ENCODE results near the gene EFHC1.
"Not testable (repeated sequence)": the region's sequence is repeated elsewhere in the genome, so short reads cannot be mapped to it uniquely, and the experiment has no call there.

EFHC1 gene, protein sequence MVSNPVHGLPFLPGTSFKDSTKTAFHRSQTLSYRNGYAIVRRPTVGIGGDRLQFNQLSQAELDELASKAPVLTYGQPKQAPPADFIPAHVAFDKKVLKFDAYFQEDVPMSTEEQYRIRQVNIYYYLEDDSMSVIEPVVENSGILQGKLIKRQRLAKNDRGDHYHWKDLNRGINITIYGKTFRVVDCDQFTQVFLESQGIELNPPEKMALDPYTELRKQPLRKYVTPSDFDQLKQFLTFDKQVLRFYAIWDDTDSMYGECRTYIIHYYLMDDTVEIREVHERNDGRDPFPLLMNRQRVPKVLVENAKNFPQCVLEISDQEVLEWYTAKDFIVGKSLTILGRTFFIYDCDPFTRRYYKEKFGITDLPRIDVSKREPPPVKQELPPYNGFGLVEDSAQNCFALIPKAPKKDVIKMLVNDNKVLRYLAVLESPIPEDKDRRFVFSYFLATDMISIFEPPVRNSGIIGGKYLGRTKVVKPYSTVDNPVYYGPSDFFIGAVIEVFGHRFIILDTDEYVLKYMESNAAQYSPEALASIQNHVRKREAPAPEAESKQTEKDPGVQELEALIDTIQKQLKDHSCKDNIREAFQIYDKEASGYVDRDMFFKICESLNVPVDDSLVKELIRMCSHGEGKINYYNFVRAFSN

DNA sequence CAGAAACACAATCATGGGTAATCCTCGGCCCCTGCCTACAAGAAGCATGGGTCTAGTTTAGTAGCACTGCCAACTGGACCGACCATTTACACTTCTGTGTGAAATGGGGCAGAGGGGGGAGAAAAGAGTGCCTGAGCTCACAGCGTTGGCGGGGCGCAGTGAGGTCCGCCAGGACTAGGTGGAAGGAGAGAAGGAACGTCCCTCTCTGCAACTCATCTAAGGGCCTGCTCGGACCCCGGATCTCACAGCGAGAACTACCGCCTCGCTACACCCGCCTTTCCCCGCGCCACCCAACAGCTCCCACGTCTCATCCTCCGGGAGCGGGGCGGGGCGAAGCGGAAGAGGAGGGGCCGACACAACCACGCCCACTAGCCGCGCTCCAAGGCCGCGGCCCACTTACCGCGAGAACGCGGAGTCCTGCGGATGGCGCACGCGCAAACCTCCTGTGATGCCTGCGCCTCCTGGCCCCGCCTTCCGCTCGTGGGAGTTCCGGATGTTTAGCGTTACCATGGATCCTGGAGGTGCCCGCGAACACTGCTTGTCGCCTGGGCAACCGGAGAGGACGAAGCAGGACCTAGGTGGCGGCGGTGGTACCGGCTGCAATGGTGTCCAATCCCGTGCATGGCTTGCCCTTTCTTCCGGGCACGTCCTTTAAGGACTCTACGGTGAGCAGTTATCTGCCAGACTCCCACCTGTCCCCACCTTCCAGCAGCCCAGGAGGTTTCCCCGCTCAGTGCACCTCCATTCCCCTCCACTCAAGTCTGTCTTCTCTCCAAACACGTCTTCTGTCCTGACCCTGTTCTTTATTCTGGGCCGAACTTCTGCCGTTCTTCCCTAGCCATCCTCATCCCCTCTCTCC, at the start of gene EFHC1:
Gene EFHC1, plus strand, starts transcription at position 534 of the 859 bp plus-strand sequence. Its CDS starts 69 bp downstream, at position 603.
- DNase-seq: peak; percentile 95

DNA sequence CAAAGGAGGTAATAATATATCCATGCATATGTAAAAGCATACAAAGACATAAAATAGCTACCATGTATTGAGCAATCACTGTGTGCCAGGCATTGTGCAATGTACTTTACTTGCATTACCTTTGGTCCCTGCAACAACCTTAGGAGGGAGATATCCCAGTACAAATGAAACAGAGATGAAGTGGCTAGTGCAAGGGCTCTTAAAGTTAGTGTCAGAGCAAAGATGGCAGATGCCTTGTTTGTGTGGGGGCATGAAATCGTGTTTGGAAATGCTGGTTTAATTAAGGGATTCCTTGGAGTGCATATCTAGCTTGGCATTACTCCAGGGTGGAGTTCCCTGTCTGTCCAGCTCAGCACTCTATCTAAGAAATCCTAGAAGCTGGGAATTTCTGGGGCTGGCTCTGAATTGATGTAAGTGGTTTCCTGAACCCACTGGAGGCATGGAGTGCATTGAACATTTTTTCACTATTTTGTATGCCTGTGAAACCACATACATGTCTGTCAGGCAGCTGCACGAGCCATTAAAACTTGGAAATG, 48.4 kb upstream of the EFHC1 start:
- no peak for DNase-seq

DNA sequence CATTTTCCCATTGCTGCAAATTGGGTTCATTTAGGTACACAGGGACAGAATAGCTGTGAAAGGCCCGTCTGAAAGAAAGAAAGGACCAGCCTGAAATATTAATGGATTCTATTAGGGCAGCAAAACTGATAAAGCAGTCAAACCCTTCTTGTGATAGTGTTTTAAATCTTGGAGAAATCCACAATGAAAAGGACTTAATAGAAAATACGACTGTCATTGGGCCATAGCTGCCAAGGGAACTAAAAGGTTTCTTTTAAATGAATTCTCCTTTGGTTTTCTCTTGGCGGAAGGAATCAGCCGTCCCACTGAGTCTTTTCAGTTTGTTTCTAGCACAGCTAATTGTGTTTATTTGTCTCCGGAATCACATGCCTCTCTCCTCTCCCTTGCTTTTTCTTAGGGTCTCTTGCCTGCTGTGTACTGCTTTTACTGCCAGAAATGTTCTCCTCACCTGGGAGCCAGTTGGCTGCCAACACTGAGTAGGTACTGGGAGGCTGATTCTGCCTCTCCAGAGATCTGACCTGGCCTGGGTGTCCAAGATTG, 46.9 kb upstream of the EFHC1 start:
- DNase-seq: no peak

DNA sequence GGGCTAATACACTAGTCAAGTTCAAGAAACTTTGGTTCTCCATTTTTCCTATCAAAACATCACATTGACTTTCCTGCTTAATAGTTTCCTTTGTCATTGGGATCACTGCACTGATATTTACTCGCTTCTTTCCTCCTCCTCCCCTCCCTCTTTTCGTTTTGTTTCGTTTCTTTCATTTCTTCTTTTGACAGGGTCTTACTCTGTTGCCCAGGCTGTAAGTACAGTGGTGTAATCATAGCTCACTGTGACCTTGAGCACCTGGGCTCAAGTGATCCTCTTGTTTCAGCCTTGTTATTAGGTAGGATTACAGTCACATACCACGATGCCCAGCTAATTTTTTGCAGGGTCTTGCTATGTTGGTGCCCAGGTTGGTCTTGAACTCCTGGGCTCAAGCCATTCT, 45.9 kb upstream of the EFHC1 start:
- no peak for DNase-seq

DNA sequence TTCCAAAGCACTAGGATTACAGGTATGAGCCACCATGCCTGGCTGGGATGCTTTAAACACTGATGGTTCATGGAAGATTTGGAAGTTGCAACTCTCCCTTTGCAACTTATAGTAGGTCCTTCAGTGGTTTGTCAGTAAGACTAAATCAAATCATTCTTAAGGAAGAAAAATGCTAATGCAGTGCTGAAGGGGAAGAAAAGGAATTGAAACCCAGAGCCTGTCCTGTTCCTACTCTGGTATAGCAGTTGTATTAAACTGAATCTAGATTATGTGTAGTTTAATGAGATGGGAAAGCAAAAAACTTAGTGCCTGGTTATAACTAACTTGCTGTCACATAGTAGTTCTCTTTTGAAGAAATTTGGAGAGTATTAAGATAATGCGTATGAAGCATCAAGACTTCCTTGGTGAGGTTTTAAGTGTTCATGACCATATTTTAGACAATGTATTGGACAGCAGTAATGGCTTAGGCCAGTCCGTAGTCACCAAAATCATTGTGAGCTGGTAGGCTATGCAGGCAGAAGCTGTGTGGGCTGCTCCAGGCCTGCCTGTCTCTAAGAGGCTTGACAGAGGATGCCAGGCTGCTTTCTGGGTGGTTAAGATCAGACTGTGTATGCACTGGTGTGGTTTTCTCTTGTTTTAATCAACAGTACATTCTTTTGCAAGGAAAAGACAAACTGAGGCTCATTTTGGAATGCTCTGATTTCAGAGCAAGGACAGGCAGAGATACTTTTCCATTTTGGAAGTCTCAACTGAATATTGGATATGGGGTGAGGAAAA, 44.2 kb upstream of the EFHC1 start:
- no peak for DNase-seq

DNA sequence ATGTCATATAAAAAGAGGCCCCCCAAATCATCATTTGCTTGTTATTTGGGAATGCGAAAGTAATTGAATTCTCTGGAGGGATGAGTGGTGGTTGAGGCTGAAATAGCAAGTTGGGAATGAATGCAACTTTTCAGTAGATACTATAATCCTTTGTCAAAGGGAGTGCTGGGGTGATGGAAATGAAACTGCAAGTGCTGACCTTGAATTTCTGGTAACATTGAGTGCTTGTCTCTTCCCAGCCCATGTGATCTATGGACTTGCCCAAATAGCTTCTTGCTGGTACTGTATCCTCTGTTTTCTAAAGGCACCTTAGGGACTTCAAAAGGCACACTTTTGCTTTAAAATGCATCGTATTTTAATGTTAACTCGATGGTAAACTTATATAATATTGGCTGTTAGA, 43.4 kb upstream of the EFHC1 start:
- no peak for DNase-seq

DNA sequence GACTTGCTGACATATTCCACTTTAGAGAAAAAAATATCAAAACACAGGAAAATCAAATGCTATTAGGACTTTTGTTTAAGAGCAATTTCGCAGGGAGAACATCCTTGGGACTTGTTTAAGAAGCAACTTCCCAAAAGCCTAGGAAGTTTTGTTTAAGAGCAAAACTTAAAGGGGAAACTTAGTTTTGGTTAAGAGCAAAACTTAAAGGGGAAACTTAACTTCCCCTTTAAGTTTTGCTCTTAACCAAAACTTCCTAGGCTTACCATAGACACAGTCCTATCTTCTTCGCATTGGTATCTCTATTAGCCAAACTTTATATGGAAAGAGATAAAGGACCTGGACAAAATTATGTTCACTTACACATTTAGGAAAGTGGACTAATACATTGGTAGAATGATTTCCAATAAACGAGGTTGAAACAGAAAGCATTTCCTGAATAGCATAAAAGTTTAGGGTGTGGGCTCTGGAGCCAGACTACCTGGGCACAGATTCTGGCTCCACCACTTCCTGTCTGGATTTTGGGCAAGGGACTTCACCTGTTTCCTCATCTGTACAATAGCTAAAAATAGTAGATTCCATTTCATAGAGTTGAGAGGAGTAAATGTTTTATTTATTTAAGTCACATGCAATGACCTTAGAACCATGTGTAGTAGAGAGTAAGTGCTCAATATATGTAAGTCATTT, 42.5 kb upstream of the EFHC1 start:
- no peak for DNase-seq

DNA sequence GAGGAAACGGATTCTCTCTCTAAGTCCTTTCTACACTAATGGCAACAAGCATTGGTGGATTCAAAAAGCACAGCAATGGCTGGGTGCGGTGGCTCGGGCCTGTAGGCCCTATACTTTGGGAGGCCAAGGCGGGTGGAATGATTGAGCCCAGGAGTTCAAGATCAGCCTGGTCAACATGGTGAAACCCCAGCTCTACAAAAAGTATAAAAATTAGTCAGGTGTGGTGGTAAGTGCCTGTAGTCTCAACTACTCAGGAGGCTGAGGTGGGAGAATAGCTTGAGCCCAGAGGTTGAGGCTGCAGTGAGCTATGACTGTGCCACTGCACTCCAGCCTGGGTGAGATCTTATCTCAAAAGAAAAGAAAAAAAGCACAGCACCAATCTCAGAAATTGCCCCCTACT, 38.9 kb upstream of the EFHC1 start:
- DNase-seq: no peak

DNA sequence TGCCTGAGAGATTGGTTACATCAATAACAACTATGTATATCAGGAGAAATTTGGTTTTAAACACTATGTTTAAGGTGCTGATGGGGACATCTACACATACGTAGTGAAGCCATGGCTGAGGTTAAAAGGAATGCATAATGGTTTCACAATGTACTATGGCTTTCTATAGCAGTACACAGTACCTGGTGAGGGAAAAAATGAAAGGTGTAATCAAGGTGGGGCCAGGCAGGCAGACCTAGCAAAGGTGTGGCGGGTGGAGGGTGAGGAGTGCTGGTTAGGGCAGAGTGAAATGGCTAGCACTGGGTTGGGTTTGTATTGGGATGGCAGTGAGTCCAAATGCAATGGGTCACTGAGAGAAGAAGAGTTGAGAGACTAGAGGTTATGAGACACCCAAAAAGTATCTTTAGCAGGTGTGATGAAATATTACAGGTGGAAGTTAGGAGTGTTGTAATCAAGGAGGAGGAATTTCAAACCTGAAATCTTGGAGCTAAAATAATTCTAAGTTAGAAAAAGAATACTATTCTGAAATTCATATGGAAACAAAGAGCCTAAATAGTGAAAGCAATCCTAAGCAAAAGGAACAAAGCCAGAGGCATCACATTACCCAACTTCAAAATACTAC, 35.9 kb upstream of the EFHC1 start:
- no peak for DNase-seq

DNA sequence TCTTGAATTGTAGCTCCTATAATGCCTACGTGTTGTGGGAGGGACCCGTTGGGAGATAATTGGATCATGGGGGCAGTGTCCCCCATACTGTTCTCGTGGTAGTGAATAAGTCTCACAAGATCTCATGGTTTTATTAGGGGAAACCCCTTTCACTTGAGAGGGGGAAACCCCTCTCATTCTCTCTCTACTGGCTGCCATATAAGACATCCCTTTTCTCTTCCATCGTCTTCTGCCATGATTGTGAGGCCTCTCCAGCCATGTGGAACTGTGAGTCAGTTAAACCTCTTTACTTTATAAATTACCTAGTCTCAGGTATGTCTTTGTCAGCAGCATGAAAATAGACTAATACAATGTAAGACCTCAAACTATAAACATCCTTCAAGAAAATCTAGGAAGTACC, 35.1 kb upstream of the EFHC1 start:
- DNase-seq: no peak

DNA sequence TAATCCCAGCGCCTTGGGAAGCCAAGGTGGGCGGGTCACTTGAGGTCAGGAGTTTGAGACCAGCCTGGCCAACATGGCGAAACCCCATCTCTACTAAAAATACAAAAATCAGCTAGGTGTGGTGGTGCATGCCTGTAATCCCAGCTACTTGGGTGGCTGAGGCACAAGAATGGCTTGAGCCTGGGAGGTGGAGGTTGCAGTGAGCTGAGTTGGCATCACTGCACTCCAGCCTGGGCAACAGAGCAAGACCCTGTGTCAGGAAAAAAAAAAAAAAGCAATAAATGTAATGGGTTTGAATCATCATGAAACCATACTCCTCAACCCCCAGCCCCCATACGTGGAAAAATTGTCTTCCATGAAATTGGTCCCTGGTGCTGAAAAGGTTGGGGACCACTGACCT, 32.0 kb upstream of the EFHC1 start:
- DNase-seq: not testable (repeated sequence)

DNA sequence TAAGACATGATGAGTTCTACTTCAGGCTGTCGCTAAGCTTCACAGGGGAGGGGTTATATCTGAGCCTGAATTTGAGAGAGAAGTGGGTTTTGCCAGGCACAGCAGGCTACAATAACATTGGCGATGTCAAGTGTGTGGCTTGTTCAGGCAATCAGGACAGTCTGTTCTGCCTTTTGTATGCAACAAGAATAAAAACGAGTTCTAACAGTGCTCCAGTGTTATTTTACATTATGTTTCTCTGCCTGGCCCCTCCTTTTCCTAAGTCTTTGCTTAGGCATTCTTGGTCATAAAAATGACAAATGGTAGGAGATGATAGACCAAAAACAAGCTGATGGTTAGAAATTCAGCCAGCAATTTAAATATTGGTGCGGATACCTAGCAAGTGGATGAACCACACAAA, 31.4 kb upstream of the EFHC1 start:
- DNase-seq: no peak

DNA sequence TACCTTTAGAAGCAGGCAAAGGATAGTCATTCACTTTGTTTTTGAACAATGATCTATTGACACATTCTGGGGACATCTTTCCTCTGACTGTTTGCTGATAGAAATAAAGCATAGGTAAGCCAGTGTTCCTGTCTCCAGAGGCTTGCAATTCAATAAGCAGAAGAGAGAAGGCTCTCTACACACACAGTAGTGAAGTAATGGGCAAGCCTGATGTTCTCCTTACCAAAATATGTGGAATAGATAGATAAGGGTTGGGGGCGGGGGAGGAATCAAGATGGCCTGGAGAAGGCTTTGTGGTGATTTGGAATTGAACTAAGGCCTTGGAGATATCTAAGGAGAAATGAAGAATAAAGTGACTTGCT, 30.9 kb upstream of the EFHC1 start:
- no peak for DNase-seq

DNA sequence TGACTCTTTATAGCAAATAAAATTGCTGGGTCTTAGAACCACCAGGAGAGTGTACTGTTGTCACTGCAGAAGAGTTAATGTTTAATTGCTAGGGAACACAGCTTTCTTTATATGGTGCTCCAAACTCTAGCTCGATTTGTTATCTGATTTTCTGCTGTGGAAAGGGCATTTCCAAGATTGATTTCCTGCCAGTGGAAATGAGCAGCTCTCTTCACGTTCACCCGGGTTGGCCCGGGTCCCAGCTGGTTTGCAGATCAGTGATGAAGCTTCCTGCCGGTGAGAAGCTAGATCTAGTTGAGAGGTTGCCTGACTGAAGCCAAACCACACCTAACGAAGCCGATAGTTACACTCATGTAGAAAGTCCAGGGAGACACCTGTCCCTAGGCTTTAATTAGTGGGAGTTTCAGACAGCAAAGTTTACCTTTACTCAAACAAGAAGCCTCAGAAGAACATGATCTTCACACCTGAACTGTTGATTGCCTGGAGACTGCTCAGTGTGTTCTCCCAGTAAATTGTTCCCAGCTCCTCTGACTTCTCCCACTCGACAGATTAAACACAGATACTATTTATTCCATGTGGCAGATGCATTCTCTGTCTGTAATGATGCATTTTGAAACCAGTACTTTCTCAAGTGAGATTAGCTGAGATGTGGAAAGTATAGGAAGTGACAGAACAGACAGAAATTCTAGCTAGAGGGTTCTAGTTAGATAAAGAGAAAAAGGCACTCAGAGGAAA, 30.3 kb upstream of the EFHC1 start:
- no peak for DNase-seq

DNA sequence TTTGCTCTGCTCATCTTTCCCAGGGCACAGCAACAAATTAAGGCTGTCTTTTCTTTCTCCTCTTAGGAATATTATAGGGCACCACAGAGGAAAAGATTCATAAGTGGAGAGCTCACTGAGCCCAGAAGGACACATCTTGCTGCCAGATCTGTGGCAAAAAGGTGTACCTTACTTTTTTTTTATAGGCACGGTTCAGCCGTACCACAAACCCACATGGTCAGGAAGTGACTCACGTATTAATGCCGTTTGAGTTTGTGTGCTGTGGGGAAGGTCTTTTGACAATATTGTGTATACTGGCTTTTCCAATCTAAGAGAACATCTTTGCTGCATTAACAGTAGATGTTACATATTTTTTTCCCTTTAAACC, 29.8 kb upstream of the EFHC1 start:
- DNase-seq: peak; percentile 49

DNA sequence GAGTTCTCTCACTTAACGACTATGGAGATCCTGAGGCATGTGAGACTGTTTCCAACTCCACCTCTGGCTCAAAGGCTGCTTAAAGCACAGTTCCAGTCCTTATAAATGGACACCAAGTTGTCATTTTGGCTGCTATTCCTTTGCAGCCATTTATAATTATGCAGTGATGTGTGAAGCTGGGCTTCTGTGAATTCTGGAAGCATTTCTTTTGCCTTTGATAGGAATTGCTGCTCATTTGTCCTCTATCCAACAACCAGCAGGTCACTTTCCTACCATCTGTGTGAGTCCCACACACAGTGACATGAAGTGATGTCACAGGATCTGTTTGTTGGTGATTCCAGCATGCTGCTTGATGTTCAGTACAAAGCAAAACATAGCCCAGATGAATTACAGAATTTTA, 28.5 kb upstream of the EFHC1 start:
- no peak for DNase-seq

DNA sequence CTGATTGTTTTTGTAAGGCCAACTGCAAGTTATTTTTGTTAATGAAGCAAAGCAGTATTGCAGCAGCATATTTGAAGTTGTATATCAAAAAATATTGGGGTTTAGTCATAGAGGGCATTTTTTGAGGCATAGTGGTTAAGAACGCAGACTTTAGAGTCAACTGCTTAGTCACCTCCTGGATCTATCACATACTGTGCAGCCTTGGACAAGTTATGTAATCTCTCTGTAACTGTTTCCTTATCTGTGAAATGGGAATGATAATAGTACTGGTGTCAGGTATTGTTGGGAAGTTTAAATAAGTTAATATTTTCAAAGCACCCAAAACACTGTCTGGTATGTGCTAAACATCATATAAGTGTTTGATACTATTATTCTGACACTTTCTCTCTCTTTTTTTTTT, 27.2 kb upstream of the EFHC1 start:
- no peak for DNase-seq

DNA sequence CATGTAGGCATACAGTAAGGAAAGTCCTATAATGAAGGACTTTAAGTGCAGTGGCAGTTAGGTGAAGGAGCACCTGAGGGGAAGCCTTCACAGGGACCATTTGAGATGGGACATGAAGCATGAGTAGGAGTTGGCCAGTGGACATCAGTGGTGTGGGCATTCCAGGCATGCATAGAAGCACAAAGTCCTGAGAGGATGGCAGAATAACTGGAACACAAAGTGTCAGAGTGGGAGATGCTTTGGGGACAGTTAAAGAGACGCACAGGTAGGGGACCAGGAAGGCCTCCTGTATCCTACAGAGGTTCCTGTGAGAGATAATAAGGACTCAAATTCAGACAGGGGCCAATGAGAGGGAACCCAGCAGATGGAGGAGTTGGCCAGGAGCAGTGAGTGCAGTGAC, 26.4 kb upstream of the EFHC1 start:
- no peak for DNase-seq

DNA sequence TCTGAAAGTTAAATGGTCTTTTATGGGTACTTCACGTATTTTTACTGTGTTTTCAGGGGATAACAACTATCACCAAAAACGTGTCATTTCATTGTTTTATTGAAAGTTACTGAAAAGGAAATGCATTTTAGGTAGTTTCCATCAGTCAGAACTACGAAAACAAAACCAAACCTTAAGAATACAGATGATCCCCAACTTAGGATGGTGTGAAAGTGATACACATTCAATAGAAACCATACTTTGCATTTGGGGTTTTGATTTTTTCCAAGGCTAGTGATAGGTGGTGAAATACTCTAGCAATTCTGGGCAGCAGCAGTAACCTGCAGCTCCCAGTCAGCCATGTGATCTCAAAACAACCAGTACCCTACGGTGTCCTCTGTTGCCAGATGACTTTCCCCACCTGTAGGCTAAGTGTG, 25.9 kb upstream of the EFHC1 start:
- no peak for DNase-seq

DNA sequence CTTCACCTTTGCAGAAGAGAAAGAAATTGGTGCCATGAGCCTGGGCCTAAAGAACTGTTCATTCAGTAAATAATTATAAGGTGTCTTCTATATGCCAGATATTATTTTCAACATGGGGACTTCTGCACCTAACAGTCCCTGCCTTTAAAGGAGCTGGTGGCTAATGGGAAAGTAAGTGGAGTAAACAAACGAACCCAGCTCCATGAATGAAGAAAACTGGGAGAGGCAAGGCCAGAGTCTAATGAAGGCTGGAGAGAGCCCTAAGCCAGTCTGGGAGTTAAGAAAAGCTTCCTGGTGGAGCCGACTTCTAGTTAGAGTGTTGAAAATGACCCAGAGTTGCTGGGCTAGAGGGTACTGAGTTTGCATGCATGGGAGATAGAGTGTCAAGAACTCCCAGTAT, 24.2 kb upstream of the EFHC1 start:
- DNase-seq: no peak
